ENCODE measurements around the gene PRMT5. TPM values are rescaled to one million over a fixed set of nuclear protein-coding genes. Genes with fewer than 3 reads are reported as not detected.

PRMT5 gene
- total RNA-seq, 1 experiment from 2014 or later: 43.9 TPM

DNA sequence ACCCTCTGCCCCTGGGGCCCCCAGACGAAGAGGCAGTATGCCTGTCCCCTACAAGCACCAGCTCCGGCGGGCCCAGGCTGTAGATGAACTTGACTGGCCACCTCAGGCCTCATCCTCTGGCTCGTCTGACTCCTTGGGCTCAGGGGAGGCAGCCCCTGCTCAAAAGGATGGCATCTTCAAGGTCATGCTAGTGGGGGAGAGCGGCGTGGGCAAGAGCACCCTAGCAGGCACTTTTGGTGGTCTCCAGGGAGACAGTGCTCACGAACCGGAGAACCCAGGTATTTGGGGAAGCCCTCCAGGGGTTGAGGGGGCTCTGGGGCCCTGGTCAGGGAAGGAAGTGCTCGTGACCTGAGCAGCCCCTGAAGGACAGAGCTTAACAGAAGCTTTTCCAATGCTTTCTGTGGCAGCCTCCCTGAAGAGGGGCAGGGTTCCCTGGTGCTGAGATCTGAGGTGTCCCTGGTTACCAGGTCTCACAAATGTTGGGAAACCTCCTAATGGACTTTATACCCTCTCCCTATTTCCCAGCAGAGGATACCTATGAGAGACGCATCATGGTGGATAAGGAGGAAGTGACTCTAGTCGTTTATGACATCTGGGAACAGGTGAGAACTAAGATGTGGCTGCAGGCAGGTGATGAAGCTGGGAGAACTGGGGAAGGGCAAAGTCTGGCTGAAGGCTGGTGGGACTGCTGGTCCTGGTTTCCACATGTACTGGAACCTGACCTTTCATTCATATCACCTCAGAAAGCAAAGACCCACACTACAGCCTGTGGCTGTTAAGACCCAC is 44.2 kb downstream of the PRMT5 start:
- H3K4me3 ChIP-seq: no peak overlapping the region
- H3K36me3 ChIP-seq: peaks cover 3% of the 10 kb centered on the region; the same call in 1 of the 2 replicates
- H3K9me3 ChIP-seq (replicated peaks): no peaks in the 10 kb centered on the region
- H3K27me3 ChIP-seq (replicated peaks): no peaks in the 10 kb centered on the region
- H3K4me1 ChIP-seq (replicated peaks): peaks cover 13% of the 10 kb centered on the region
- no peak for DNase-seq (ENCODE audit: low read depth in 1 of 2, low spot score in 2 of 2)
- no peak overlapping the region for H3K27ac ChIP-seq

DNA sequence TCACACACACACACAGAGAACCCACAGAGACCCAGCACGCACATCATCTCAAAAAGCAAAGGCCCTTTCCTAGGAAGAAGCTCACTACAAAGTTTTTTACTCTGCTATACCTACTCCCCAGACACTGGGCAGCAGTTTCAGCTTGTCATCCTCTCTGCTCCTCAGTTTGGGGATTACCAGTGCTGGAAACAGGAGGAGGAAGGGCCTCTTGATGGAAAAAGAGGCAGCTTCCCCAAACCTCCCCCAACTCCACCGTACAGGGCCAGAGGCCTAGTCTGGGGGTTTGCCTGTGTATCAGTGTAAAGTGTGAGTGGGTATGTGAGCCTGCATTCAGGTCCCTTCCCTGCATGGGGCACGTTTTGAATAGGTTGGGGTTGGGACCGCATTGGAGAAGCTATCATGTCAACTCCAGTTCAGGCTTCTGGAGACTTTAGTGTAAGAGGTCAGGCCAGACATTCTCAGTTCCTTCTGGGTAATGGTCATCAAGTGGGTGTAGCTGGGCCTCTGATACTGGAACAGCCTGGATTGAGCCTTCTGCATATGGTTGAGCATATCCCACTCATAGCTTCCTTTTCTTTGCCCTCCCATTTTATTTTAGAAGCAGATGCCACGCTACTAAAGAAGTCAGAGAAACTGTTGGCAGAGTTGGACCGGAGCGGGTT is 45.0 kb downstream of the PRMT5 start:
- H3K4me1 ChIP-seq (replicated peaks): peaks cover 13% of the 10 kb centered on the region
- H3K27me3 ChIP-seq (replicated peaks): no peaks in the 10 kb centered on the region
- H3K4me3 ChIP-seq: no peak overlapping the region
- H3K9me3 ChIP-seq (replicated peaks): no peaks in the 10 kb centered on the region
- no peak for DNase-seq (ENCODE audit: low read depth in 1 of 2, low spot score in 2 of 2)
- H3K36me3 ChIP-seq: peaks cover 3% of the 10 kb centered on the region; the same call in 1 of the 2 replicates
- no peak overlapping the region for H3K27ac ChIP-seq

DNA sequence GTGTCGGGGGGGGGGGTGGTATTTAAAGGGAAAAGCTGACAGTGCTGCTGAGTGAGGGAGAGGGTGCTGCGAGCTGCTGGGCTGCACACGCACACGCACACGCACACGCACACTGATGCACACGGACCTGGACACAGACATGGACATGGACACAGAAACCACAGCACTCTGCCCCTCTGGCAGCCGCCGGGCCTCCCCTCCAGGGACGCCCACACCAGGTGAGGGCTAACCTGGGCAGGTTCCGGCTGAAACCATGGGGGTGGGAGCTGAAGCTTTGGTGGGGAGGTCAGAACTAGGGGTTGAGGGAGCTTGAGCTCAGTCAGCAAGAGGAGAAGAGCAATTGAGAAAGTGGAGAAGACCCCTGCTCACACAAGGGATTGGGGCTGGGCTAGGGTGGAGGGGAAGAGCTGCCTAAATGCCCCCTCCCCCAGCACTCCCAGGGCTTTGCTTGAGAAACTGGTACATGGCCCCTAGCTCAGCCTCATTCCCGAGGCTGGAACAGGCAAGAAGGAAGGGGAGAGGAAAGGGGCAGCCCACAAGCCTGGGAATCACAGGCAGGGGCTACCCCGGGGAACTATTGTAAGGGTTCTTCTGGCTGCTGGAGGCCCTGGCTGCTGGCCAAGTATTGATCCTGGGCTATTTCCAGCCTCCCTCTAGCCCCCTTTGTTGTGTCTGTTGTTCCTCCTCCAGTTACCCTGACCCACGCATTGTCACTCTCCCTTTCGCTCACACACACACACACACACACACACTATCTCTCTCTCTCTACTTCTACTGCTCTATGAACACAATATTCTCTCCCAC is 45.8 kb downstream of the PRMT5 start, which contains the start of gene REM2:
Gene REM2 (plus strand): TSS at position 50 of the 804 bp plus-strand sequence. CDS start 66 bp downstream, at position 116.
- peaks cover 13% of the 10 kb centered on the region for H3K4me1 ChIP-seq (replicated peaks)
- DNase-seq (ENCODE audit: low read depth in 1 of 2, low spot score in 2 of 2): no peak
- no peak within 1 kb of the TSS for H3K27ac ChIP-seq
- no peaks in the 10 kb centered on the region for H3K27me3 ChIP-seq (replicated peaks)
- H3K4me3 ChIP-seq: no peak within 1 kb of the TSS
- H3K9me3 ChIP-seq (replicated peaks): no peaks in the 10 kb centered on the region
- peaks cover 3% of the 10 kb centered on the region; the same call in 1 of the 2 replicates for H3K36me3 ChIP-seq

DNA sequence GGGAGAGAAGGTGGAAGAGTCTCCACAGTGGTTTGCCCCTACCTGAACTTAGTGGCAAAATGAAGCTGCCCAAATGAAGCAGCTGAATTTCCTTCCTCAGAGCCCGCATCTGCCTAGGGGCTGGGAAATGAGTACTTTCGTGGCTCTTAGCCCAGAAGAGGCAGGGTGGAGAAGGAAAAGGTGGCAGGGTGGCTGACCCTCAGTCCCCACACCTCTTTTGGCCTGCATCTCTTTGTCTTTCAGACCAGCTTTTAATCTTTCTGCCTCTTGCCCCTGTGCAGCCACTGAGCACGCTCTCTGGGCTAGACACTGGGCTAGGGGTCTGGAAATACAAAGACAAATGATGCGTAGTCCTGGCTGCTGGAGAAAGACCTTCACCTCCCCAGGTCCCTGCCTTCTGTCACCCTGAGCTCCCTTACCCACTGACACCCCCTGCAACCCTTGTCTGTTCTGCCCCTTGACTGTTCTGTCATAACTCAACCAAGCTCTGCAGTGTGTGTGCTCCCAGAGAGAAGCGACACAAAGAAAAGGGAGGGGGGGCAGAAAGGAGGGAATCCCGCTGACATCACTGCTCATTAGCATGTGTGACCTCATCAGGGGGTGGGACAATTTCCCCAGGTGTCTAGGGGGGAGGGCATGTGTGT is 46.5 kb downstream of the PRMT5 start:
- Histone ChIP-seq H3K9me3 (replicated peaks) (no peaks in the 10 kb centered on the region), H3K4me3 (no peak overlapping the region), H3K4me1 (replicated peaks) (peaks cover 8% of the 10 kb centered on the region), H3K27ac (no peak overlapping the region), H3K36me3 (peaks cover 6% of the 10 kb centered on the region), H3K27me3 (replicated peaks) (no peaks in the 10 kb centered on the region)
- no peak for DNase-seq (ENCODE audit: low read depth in 1 of 2, low spot score in 2 of 2)

DNA sequence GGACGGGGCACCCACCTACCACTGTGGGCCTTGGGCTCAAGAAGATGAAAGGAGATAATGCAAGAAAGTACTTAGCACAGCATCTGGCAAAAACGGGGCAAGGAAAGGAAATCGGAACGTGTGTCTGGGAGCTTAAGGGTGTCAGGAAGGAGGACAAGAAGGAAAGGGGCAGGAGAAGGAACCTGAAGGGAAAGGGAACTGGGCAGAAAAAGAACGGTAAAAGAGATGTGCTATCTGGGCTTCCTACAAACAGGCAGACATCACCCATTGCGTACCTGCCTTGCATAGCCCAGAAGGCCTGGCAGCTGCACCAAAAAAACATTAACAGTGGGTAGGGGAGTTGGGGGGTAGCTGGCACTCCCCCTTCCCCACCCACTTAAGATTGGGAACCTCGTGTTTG is 47.1 kb downstream of the PRMT5 start:
- Histone ChIP-seq H3K27ac (no peak overlapping the region), H3K4me3 (no peak overlapping the region), H3K4me1 (replicated peaks) (peaks cover 7% of the 10 kb centered on the region), H3K36me3 (peaks cover 12% of the 10 kb centered on the region), H3K9me3 (replicated peaks) (no peaks in the 10 kb centered on the region), H3K27me3 (replicated peaks) (no peaks in the 10 kb centered on the region)
- no peak for DNase-seq (ENCODE audit: low read depth in 1 of 2, low spot score in 2 of 2)

DNA sequence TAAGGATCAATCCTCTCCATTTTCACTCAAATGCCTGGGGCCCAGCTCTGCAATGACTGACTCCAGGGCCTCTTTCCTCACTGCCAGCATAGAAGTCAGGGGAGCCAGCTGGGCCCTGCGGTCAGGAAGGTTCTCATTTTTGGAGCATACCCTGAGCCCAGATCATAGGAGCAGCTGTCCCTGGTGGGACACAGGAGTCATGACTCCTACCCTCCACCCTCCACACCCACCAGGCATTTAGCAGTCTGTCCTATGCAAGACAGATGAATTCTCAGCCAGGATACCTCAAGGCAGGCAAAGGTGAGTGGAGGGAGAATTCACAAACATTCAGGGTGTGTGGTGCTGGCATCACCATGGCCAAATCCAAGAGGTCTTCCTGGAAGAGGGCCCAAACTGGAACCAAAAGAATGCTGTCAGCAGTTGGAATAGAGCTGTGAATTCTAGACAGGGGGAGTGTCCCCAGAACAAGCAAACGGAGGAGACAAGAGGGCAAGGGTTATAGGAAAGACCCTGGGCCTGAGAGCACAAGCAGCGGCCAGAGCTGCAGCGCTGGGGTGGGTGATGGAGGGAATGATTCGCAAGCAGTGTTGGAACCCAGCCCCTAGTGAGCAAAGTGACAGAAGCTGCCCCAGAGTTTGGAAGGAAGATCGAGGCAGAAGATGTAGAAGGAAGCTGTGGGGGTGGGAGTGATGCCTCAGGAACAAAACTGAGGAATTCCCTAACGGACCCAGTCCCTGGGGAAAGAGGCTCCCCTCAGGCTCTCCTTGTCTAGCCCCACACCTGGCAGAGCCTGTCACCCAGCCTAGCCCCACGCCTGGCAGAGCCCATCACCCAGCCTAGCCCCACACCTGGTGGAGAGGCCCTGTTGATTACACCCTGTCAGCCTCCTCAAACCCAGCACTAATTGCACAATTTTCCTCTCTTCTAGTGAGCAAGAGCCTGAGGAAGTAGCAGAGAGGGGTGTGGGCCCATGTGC is 50.6 kb downstream of the PRMT5 start:
- H3K9me3 ChIP-seq (replicated peaks): no peaks in the 10 kb centered on the region
- DNase-seq (ENCODE audit: low read depth in 1 of 2, low spot score in 2 of 2): no peak
- no peaks in the 10 kb centered on the region for H3K4me1 ChIP-seq (replicated peaks)
- no peak overlapping the region for H3K27ac ChIP-seq
- H3K4me3 ChIP-seq: no peak overlapping the region
- H3K36me3 ChIP-seq: peaks cover 45% of the 10 kb centered on the region
- no peaks in the 10 kb centered on the region for H3K27me3 ChIP-seq (replicated peaks)

DNA sequence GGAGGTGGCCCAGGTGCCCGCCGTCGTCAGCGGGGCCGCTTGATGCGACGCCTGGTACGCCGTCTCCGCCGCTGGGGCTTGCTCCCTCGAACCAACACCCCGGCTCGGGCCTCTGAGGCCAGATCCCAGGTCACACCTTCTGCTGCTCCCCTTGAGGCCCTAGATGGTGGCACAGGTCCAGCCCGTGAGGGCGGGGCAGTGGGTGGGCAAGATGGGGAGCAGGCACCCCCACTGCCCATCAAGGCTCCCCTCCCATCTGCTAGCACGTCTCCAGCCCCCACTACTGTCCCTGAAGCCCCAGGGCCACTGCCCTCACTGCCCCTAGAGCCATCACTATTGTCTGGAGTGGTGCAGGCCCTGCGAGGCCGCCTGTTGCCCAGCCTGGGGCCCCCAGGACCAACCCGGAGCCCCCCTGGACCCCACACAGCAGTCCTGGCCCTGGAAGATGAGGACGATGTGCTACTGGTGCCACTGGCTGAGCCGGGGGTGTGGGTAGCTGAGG is 52.1 kb downstream of the PRMT5 start:
- Histone ChIP-seq H3K4me1 (replicated peaks) (peaks cover 5% of the 10 kb centered on the region; the same call in 1 of the 2 replicates), H3K4me3 (no peak overlapping the region), H3K27ac (no peak overlapping the region), H3K36me3 (peaks cover 47% of the 10 kb centered on the region), H3K9me3 (replicated peaks) (no peaks in the 10 kb centered on the region), H3K27me3 (replicated peaks) (no peaks in the 10 kb centered on the region)
- no peak for DNase-seq (ENCODE audit: low read depth in 1 of 2, low spot score in 2 of 2)

DNA sequence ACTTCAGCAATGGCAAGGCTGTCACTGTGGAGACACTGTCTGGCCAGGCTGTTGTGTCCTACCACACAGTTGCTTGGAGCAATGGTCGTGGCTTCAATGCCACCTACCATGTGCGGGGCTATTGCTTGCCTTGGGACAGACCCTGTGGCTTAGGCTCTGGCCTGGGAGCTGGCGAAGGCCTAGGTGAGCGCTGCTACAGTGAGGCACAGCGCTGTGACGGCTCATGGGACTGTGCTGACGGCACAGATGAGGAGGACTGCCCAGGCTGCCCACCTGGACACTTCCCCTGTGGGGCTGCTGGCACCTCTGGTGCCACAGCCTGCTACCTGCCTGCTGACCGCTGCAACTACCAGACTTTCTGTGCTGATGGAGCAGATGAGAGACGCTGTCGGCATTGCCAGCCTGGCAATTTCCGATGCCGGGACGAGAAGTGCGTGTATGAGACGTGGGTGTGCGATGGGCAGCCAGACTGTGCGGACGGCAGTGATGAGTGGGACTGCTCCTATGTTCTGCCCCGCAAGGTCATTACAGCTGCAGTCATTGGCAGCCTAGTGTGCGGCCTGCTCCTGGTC is 53.3 kb downstream of the PRMT5 start:
- no peak for DNase-seq (ENCODE audit: low read depth in 1 of 2, low spot score in 2 of 2)

DNA sequence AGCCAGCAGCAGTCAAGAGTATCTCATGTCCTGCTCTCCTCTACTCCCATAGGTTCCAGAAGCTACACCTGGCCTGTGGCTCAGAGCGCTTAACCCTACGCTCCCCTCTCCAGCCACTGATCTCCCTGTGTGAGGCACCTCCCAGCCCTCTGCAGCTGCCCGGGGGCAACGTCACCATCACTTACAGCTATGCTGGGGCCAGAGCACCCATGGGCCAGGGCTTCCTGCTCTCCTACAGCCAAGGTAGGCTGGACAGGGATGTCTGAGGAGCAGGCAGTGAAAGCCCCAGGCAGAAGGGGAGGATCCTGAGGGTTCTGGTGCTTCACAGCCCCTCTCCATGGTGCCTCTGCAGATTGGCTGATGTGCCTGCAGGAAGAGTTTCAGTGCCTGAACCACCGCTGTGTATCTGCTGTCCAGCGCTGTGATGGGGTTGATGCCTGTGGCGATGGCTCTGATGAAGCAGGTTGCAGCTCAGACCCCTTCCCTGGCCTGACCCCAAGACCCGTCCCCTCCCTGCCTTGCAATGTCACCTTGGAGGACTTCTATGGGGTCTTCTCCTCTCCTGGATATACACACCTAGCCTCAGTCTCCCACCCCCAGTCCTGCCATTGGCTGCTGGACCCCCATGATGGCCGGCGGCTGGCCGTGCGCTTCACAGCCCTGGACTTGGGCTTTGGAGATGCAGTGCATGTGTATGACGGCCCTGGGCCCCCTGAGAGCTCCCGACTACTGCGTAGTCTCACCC is 54.0 kb downstream of the PRMT5 start:
- peaks cover 47% of the 10 kb centered on the region for H3K36me3 ChIP-seq
- peaks cover 16% of the 10 kb centered on the region for H3K4me1 ChIP-seq (replicated peaks)
- H3K27me3 ChIP-seq (replicated peaks): no peaks in the 10 kb centered on the region
- no peaks in the 10 kb centered on the region for H3K9me3 ChIP-seq (replicated peaks)
- DNase-seq (ENCODE audit: low read depth in 1 of 2, low spot score in 2 of 2): no peak
- no peak overlapping the region for H3K27ac ChIP-seq
- no peak overlapping the region for H3K4me3 ChIP-seq

More for the DNA sequence above, 53.3 kb downstream of the PRMT5 start:
- Histone ChIP-seq H3K4me1 (replicated peaks) (peaks cover 11% of the 10 kb centered on the region), H3K36me3 (peaks cover 47% of the 10 kb centered on the region), H3K9me3 (replicated peaks) (no peaks in the 10 kb centered on the region), H3K27me3 (replicated peaks) (no peaks in the 10 kb centered on the region), H3K4me3 (no peak overlapping the region), H3K27ac (no peak overlapping the region)

DNA sequence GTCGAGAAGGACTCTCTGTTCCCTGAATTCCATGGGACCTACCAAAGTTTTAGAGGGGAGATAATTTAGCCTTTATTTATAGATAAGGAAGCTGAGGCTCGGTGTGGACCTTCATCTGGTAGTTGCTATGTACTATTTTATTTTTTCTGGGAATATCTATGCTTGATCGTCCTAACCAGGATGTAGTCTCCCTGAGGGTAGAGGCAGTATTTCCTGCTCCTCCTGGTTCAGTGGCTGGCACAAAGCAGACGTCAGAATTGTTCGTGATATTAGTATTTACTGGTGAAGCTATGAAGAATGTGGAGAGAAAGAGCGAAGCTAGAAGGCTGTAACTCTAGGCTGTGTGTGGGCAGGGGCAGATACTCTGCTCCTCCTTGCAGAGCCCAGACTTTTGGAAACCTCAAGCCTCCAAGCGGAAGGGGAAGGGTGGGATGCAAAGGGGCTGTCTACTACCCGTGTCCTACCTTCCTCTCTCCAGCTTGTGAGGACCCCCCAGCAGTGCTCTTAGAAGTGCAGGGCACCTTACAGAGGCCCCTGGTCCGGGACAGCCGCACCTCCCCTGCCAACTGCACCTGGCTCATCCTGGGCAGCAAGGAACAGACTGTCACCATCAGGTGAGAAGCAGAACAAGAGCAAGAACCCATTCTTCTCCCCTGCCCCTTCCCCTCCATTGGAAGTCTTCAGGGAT is 56.2 kb downstream of the PRMT5 start:
- DNase-seq (ENCODE audit: low read depth in 1 of 2, low spot score in 2 of 2): no peak
- no peaks in the 10 kb centered on the region for H3K27me3 ChIP-seq (replicated peaks)
- H3K36me3 ChIP-seq: peaks cover 46% of the 10 kb centered on the region
- peaks cover 16% of the 10 kb centered on the region for H3K4me1 ChIP-seq (replicated peaks)
- H3K9me3 ChIP-seq (replicated peaks): no peaks in the 10 kb centered on the region
- peak overlapping the region; percentile 87 for H3K4me3 ChIP-seq
- H3K27ac ChIP-seq: peak overlapping the region; percentile 81
